Measurements from ENCODE around the gene ECM2. TPM values are rescaled to one million over a fixed set of nuclear protein-coding genes. Genes with fewer than 3 reads are reported as not detected.

ECM2 gene
- total RNA-seq, 6 donors from 2014 or later, result 2.1 to 11.3 (median 8.5) TPM

- H3K4me1 ChIP-seq, result no peaks in the 10 kb centered on the region
- no peaks in the 10 kb centered on the region for H3K9me3 ChIP-seq
- ATAC-seq (ENCODE audit: low FRiP score in 2 of 2), result no peak
- H3K27ac ChIP-seq, result no peak overlapping the region
- no peak for TF ChIP-seq EP300 (IDR thresholded peaks at IDR 0.05)
- TF ChIP-seq, protein P1, sequence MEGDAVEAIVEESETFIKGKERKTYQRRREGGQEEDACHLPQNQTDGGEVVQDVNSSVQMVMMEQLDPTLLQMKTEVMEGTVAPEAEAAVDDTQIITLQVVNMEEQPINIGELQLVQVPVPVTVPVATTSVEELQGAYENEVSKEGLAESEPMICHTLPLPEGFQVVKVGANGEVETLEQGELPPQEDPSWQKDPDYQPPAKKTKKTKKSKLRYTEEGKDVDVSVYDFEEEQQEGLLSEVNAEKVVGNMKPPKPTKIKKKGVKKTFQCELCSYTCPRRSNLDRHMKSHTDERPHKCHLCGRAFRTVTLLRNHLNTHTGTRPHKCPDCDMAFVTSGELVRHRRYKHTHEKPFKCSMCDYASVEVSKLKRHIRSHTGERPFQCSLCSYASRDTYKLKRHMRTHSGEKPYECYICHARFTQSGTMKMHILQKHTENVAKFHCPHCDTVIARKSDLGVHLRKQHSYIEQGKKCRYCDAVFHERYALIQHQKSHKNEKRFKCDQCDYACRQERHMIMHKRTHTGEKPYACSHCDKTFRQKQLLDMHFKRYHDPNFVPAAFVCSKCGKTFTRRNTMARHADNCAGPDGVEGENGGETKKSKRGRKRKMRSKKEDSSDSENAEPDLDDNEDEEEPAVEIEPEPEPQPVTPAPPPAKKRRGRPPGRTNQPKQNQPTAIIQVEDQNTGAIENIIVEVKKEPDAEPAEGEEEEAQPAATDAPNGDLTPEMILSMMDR (IDR thresholded peaks at IDR 0.05), result no peak
- no peak for TF ChIP-seq POLR2A (IDR thresholded peaks at IDR 0.05)
- no peak for TF ChIP-seq POLR2AphosphoS5 (IDR thresholded peaks at IDR 0.05)
- WGBS, 2 donors, result 95 to 98% methylated on average over 5 of the region's 5 CpGs
- DNase-seq, result no peak
- no peaks in the 10 kb centered on the region for H3K27me3 ChIP-seq
- H3K4me3 ChIP-seq, result no peak overlapping the region
- no peaks in the 10 kb centered on the region for H3K36me3 ChIP-seq
Measured at GRCh38 chr9:92500725-92501124, 35.1 kb downstream of the ECM2 start.

- no peaks in the 10 kb centered on the region for H3K36me3 ChIP-seq
- DNase-seq (no peak), ATAC-seq (ENCODE audit: low FRiP score in 2 of 2) (no peak)
- WGBS, 2 donors, result 71 to 88% methylated on average over 2 of the region's 2 CpGs
- H3K4me3 ChIP-seq, result no peak overlapping the region
- TF ChIP-seq POLR2A (IDR thresholded peaks at IDR 0.05) (no peak), EP300 (IDR thresholded peaks at IDR 0.05) (no peak), POLR2AphosphoS5 (IDR thresholded peaks at IDR 0.05) (no peak)
- TF ChIP-seq, protein P1 (IDR thresholded peaks at IDR 0.05), result no peak
- H3K27ac ChIP-seq, result no peak overlapping the region
- no peaks in the 10 kb centered on the region for H3K4me1 ChIP-seq
- H3K27me3 ChIP-seq, result no peaks in the 10 kb centered on the region
- no peaks in the 10 kb centered on the region for H3K9me3 ChIP-seq
Measured at GRCh38 chr9:92499701-92500100, 36.1 kb downstream of the ECM2 start.

DNA sequence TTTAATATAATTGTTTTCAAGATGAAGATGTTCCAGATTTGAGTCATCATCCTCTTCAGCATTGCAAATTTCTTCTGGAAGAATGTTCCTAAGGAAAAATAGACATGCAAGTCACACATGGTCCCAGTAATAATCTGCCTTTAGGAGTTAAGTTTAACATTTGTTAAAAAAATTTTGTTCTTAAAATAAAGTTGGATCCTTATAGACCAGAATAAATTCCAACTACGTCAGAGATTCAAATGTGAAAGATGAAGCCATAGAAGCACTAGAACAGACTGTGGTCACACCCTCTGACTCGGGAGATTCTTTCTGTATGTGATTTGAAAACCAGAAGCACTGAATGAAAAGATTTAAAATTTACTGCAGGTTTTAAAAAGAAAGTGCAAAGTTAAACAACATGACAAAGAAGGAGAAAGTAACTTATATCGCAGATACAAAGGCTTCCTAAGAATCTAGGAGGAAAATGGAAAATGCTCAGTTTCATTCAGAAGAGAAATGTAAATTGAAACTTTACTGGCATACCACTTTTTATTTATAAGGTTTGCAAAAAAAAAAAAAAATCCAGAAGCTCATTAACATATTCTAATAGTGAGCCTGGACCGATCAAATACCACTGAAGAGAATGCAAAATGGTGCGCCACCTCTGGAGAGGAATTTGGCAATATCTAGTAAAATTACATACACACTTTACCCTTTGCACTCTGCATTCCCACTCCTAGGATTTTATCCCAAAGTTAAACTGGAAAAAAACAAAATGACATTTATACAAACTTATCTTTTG lies 39.2 kb downstream of the ECM2 start:
- Histone ChIP-seq H3K4me3 (no peak overlapping the region), H3K27me3 (no peaks in the 10 kb centered on the region), H3K4me1 (no peaks in the 10 kb centered on the region), H3K36me3 (no peaks in the 10 kb centered on the region), H3K27ac (no peak overlapping the region), H3K9me3 (no peaks in the 10 kb centered on the region)
- 85 to 92% methylated on average over 5 of the region's 5 CpGs for WGBS, 2 donors
- DNase-seq (no peak), ATAC-seq (ENCODE audit: low FRiP score in 2 of 2) (no peak)
- TF ChIP-seq, protein P1 (IDR thresholded peaks at IDR 0.05), result no peak
- TF ChIP-seq POLR2AphosphoS5 (IDR thresholded peaks at IDR 0.05) (no peak), POLR2A (IDR thresholded peaks at IDR 0.05) (no peak), EP300 (IDR thresholded peaks at IDR 0.05) (no peak)

GRCh38 chr9:92494856-92495255 lies 40.9 kb downstream of the ECM2 start:
- TF ChIP-seq, protein P1 (IDR thresholded peaks at IDR 0.05), result no peak
- no peak for TF ChIP-seq POLR2A (IDR thresholded peaks at IDR 0.05)
- no peak for TF ChIP-seq EP300 (IDR thresholded peaks at IDR 0.05)
- TF ChIP-seq POLR2AphosphoS5 (IDR thresholded peaks at IDR 0.05), result no peak
- no peaks in the 10 kb centered on the region for H3K4me1 ChIP-seq
- H3K36me3 ChIP-seq, result no peaks in the 10 kb centered on the region
- WGBS, 2 donors, result 83 to 85% methylated on average over 2 of the region's 2 CpGs
- H3K27me3 ChIP-seq, result no peaks in the 10 kb centered on the region
- H3K4me3 ChIP-seq, result no peak overlapping the region
- DNase-seq (no peak), ATAC-seq (ENCODE audit: low FRiP score in 2 of 2) (no peak)
- H3K9me3 ChIP-seq, result no peaks in the 10 kb centered on the region
- no peak overlapping the region for H3K27ac ChIP-seq

All from upper lobe of left lung (tissue), 6 donors.